ENCODE measurements around the gene MELTF. TPM values are rescaled to one million over a fixed set of nuclear protein-coding genes. Genes with fewer than 3 reads are reported as not detected.

MELTF gene
- total and polyA plus RNA-seq, 2 of the 13 experiments (the other 11 are each of a cell fraction or from before 2014, with no cell fraction given) = 3.2 to 7.5 TPM

- peaks cover 60% of the 10 kb centered on the region for H3K4me1 ChIP-seq (ENCODE audit: insufficient read depth, low read length)
- peak; percentile 44 for ATAC-seq
- no CpG with 5 or more reads among the region's 72 CpGs for WGBS (ENCODE audit: low lambda C conversion rate)
- H4K20me1 ChIP-seq (ENCODE audit: insufficient read depth, low read length) = no peaks in the 10 kb centered on the region
- in situ Hi-C loops (cut with HindIII; ENCODE audit: extremely low pct_ligation_motif_present, low pct_unique_long_range_greater_than_20kb) (no loop called here), intact Hi-C loops (cut with micrococcal nuclease; ENCODE audit: unreplicated experiment) (loop anchor here (1.0 kb wide), 1 partner anchor 131 kb away; no protein-coding TSS in a partner anchor)
- FAIRE-seq = no peak
- H3K36me3 ChIP-seq (replicated peaks in 1 of 2; ENCODE audit: control insufficient read depth in 1 of 2, insufficient read depth in 2 of 2, low read length in 2 of 2) = peaks cover 6 to 25% of the 10 kb centered on the region in 2 experiments
- CTCF ChIA-PET (ENCODE audit: low intra/inter-chr PET ratio, low total read pairs) = interaction anchor here (1.3 to 2.2 kb wide), 4 partner anchors 21 to 360 kb away, joined by 4 to 15 read pairs (median 8); partner anchors contain the start of gene NCBP2
- peak overlapping the region; percentile 89 for H3K9ac ChIP-seq (ENCODE audit: insufficient read depth, low read depth, low read length)
- no peaks in the 10 kb centered on the region for H3K9me3 ChIP-seq (ENCODE audit: low read length)
- peak overlapping the region; percentile 79 for H3K27ac ChIP-seq (ENCODE audit: extremely low read length, insufficient read depth, low read length)
- H3K79me2 ChIP-seq (ENCODE audit: insufficient read depth, low read length) = peaks cover 43% of the 10 kb centered on the region
- no TSS peak for BruUV-seq (replicated peaks)
- POLR2A ChIA-PET = interaction anchor here (0.6 kb wide), 1 partner anchor 130 kb away, joined by 4 read pairs; no protein-coding TSS in a partner anchor
- H3K4me3 ChIP-seq (replicated peaks in 1 of 3; ENCODE audit: insufficient read depth in 1 of 3, low read depth in 2 of 3, low read length in 3 of 3) = peak overlapping the region; percentile 59 to 82 (median 78)
- no peak overlapping the region for H2AFZ ChIP-seq (ENCODE audit: low read length)
- H3K27me3 ChIP-seq (ENCODE audit: control insufficient read depth in 1 of 2, insufficient read depth in 2 of 2, low read length in 2 of 2) = no peaks in the 10 kb centered on the region
- H3K4me2 ChIP-seq (ENCODE audit: low read depth, low read length) = peak overlapping the region; percentile 85
- no peak for DNase-seq (ENCODE audit: low spot score)
- peak; percentile 23; the same call in 1 of the 2 replicates for TF ChIP-seq POLR2G (IDR thresholded peaks at IDR 0.05; ENCODE audit: low read depth, low read length)
- no peak for TF ChIP-seq CC2D1A (CRISPR knock-in tag; IDR thresholded peaks at IDR 0.05)
- peak; percentile 47 for TF ChIP-seq ZBTB14 (CRISPR knock-in tag; IDR thresholded peaks at IDR 0.05)
- 0 out of 2 replicates have a peak, but pooled peaks have one; percentile 31 for TF ChIP-seq ZFYVE20 (CRISPR knock-in tag; IDR thresholded peaks at IDR 0.05; ENCODE audit: borderline replicate concordance, low read depth)
- TF ChIP-seq MED1 (CRISPR knock-in tag; IDR thresholded peaks at IDR 0.05) = 0 out of 2 replicates have a peak, but pooled peaks have one; percentile 19
- TF ChIP-seq TAF1 (CRISPR knock-in tag; IDR thresholded peaks at IDR 0.05) = peak; percentile 26; the same call in 1 of the 2 replicates
- peak; percentile 11; the same call in 1 of the 2 replicates for TF ChIP-seq ZNF547 (CRISPR knock-in tag; IDR thresholded peaks at IDR 0.05)
- no peak for TF ChIP-seq ELF4 (CRISPR knock-in tag; IDR thresholded peaks at IDR 0.05; ENCODE audit: borderline replicate concordance)
- TF ChIP-seq ZNF800 (CRISPR knock-in tag; IDR thresholded peaks at IDR 0.05) = 0 out of 2 replicates have a peak, but pooled peaks have one; percentile 16
- no peak; the same call in 1 of the 2 replicates for TF ChIP-seq ZNF574 (CRISPR knock-in tag; IDR thresholded peaks at IDR 0.05)
- TF ChIP-seq ARNT (IDR thresholded peaks at IDR 0.05) = no peak
- TF ChIP-seq KDM5A (IDR thresholded peaks at IDR 0.05; ENCODE audit: borderline replicate concordance, low read length) = no peak
- TF ChIP-seq ZNF576 (CRISPR knock-in tag; IDR thresholded peaks at IDR 0.05) = peak; percentile 66; the same call in 1 of the 2 replicates
- peak; percentile 24; the same call in 1 of the 2 replicates for TF ChIP-seq IKZF5 (CRISPR knock-in tag; IDR thresholded peaks at IDR 0.05)
- no peak for TF ChIP-seq ZNF713 (CRISPR knock-in tag; IDR thresholded peaks at IDR 0.05)
- 0 out of 2 replicates have a peak, but pooled peaks have one; percentile 58 for TF ChIP-seq MTF2 (CRISPR knock-in tag; IDR thresholded peaks at IDR 0.05; ENCODE audit: borderline replicate concordance)
- TF ChIP-seq PHB2 (IDR thresholded peaks at IDR 0.05; ENCODE audit: partially characterized antibody) = no peak
These were observed 60.4 kb downstream of the MELTF start for GRCh38 chr3:196969134-196969659.

All from HepG2 (cell line).